ENCODE data around the gene MOBP.

- TF ChIP-seq EZH2 (IDR thresholded peaks at IDR 0.05), result no peak
- no peak for TF ChIP-seq POLR2AphosphoS5 (IDR thresholded peaks at IDR 0.05; ENCODE audit: borderline replicate concordance, low read depth, low read length)
- TF ChIP-seq FOXP2 (optimal IDR thresholded peaks at IDR 0.05; ENCODE audit: control extremely low read depth, extremely low read length, insufficient read depth), result no peak
Measured at GRCh38 chr3:39434574-39434973, 32.9 kb upstream of the MOBP start.

All from SK-N-MC (cell line).